HUES6 (cell line): ENCODE data around the gene FLOT1.
"Not testable (repeated sequence)": the region's sequence is repeated elsewhere in the genome, so short reads cannot be mapped to it uniquely, and the experiment has no call there.

Experiments
- H3K27ac ChIP-seq: 2 replicates; pipeline ENCODE4 v1.7.0; 2013; ENCODE audit warnings: low read depth, mild to moderate bottlenecking, low read length, inconsistent platforms
- H3K27me3 ChIP-seq: 2 replicates; pipeline ENCODE4 v1.6.1; 2013; ENCODE audit warnings: low read length; ENCODE audit not compliant: control insufficient read depth, insufficient read depth
- H3K36me3 ChIP-seq: 2 replicates; pipeline ENCODE4 v1.6.1; 2013; ENCODE audit warnings: low read length; ENCODE audit not compliant: control insufficient read depth, insufficient read depth
- H3K4me1 ChIP-seq: 2 replicates; pipeline ENCODE4 v1.6.1; 2013; ENCODE audit warnings: low read length; ENCODE audit not compliant: control insufficient read depth, insufficient read depth
- H3K4me3 ChIP-seq: 2 replicates; pipeline ENCODE4 v1.5.1; 2013; ENCODE audit warnings: low read depth, low read length
- H3K9ac ChIP-seq: one replicate; pipeline ENCODE4 v1.6.1; 2013; ENCODE audit warnings: mild to moderate bottlenecking, low read length
- H3K9me3 ChIP-seq: 2 replicates; pipeline ENCODE4 v1.6.1; 2013; ENCODE audit warnings: low read depth, low read length; ENCODE audit not compliant: control insufficient read depth, insufficient read depth

FLOT1 gene

GRCh38 chr6:30767158-30767943 is 24.9 kb upstream of the FLOT1 start:
- Histone ChIP-seq H3K4me3 (no peak overlapping the region), H3K27me3 (no peaks in the 10 kb centered on the region), H3K27ac (peak overlapping the region; percentile 17; the same call in 1 of the 2 replicates), H3K4me1 (peaks cover 57% of the 10 kb centered on the region), H3K9me3 (no peaks in the 10 kb centered on the region), H3K9ac (peak overlapping the region; percentile 25), H3K36me3 (no peaks in the 10 kb centered on the region)

DNA sequence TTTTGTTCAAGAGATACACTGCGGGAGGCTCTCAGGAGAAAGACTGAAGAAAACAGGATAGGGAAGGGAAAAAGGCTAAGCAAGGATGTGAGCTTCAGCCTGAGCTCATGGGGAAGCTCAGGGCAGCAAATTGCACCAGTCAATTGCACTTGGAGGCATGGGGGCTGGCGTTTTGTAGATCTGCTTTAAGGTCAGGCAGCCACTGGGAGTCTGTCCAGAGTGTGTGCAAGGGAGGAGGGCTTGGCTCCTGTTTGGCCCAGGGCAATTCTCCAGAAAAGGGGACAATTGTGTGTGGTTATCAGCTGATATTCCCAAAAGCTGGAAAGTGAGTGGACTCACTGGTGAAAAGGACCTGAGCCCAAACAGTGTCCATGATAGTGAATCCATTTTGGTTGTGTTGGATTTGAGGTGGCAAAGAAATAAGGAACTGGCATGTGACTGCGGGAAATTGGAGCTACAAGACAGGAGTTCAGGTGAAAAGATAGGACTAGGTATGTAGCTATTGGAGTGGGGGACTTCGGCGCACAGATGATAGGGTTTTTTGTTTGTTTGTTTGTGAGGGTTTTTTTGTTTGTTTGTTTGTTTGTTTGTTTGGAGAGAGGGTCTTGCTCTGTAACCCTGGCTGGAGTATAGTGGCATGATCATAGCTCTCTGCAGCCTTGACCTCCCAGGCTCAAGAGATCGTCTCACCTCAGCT is 24.1 kb upstream of the FLOT1 start:
- peaks cover 61% of the 10 kb centered on the region for H3K4me1 ChIP-seq
- peak overlapping the region; percentile 39 for H3K9ac ChIP-seq
- H3K27ac ChIP-seq, result peak overlapping the region; percentile 72; the same call in 1 of the 2 replicates
- H3K4me3 ChIP-seq, result no peak overlapping the region
- no peaks in the 10 kb centered on the region for H3K36me3 ChIP-seq
- H3K9me3 ChIP-seq, result no peaks in the 10 kb centered on the region
- H3K27me3 ChIP-seq, result no peaks in the 10 kb centered on the region

DNA sequence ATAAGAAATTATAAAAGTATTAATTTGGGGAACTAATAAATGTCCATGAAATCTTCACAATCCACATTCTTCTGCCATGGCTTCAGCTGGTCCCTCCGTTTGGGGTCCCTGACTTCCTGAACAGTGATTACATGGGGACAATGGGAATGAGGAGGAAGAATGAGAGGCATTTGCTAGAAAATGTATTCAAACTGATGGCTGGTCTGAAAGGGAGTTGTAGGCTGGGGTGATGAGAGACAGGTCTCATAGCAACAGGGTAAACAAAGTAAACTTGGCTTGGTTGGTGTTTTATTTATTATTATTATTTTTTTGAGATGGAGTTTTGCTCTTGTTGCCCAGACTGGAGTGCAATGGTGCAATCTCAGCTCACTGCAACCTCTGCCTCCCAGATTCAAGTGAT is 23.0 kb upstream of the FLOT1 start:
- H3K9me3 ChIP-seq, H3K4me3 ChIP-seq, H3K27me3 ChIP-seq, H3K36me3 ChIP-seq: not testable (repeated sequence)
- H3K9ac ChIP-seq, result peak overlapping the region; percentile 70
- H3K4me1 ChIP-seq, result peaks cover 64% of the 10 kb centered on the region
- H3K27ac ChIP-seq, result peak overlapping the region; percentile 36; the same call in 1 of the 2 replicates

- peak overlapping the region; percentile 85 for H3K9ac ChIP-seq
- H3K4me1 ChIP-seq, result peaks cover 55% of the 10 kb centered on the region
- not testable (repeated sequence) for H3K27me3 ChIP-seq, H3K9me3 ChIP-seq, H3K36me3 ChIP-seq
- peak overlapping the region; percentile 89; the same call in 1 of the 2 replicates for H3K27ac ChIP-seq
- H3K4me3 ChIP-seq, result peak overlapping the region; percentile 34; the same call in 1 of the 2 replicates
Measured at GRCh38 chr6:30764490-30765043, 22.1 kb upstream of the FLOT1 start.

- Histone ChIP-seq H3K9me3 (no peaks in the 10 kb centered on the region), H3K36me3 (no peaks in the 10 kb centered on the region), H3K4me3 (peak overlapping the region; percentile 34; the same call in 1 of the 2 replicates), H3K9ac (peak overlapping the region; percentile 85), H3K27me3 (no peaks in the 10 kb centered on the region), H3K27ac (peak overlapping the region; percentile 89; the same call in 1 of the 2 replicates), H3K4me1 (peaks cover 54% of the 10 kb centered on the region)
Measured at GRCh38 chr6:30763618-30764489, 21.4 kb upstream of the FLOT1 start.

DNA sequence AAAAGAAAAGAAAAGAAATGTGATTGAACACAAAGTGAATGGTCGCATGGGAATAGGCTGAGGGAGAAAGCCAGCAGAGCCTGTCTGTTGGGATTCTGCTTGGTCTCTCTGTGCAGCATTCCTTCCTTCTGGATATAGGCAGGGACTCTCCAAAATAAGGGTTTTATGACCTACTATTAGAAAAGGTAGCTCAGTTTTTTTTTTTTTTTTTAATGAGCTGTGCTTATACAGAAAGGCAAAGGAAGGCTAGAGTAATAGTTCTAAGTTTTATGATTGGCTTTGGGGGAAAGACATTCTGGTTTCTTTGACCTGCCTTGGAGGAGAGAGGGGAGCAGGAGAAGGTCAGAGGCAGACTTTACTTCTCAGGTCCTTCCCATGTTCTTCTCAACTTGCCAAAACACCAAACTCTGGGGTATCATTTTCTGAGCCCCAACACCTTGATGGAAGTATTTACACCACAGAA is 20.7 kb upstream of the FLOT1 start:
- peak overlapping the region; percentile 85 for H3K9ac ChIP-seq
- H3K27ac ChIP-seq, result peak overlapping the region; percentile 89; the same call in 1 of the 2 replicates
- no peaks in the 10 kb centered on the region for H3K36me3 ChIP-seq
- H3K4me1 ChIP-seq, result peaks cover 48% of the 10 kb centered on the region
- peak overlapping the region; percentile 34; the same call in 1 of the 2 replicates for H3K4me3 ChIP-seq
- H3K9me3 ChIP-seq, result no peaks in the 10 kb centered on the region
- no peaks in the 10 kb centered on the region for H3K27me3 ChIP-seq

DNA sequence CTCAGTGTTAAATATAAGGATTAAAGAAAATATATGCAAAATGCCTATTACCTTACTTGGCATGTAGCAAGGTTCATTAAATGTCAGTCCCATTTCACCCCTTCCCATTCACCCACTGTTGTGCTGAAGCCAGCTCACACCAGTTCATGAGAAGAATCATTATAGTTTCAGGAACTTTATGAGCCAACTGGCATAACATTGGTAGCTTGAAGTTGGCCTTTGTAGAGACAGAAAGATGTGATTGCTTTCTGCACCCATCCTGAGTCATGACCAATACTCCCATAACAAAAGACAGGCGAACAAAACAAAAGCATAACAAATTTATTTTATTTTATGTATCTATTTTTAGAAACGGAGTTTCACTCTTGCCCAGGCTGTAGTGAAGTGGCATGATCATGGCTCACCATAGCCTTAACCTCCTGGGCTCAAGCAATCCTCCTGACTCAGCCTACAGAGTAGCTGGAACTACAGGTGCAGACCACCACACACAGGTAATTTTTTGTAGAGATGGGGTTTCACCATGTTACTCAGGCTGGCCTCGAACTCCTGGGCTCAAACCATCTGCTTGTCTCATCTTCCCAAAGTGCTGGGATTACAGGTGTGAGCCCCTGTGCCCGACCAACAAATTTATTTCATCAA is 19.4 kb upstream of the FLOT1 start:
- H3K27ac ChIP-seq, result no peak overlapping the region
- H3K27me3 ChIP-seq, result no peaks in the 10 kb centered on the region
- peaks cover 39% of the 10 kb centered on the region for H3K4me1 ChIP-seq
- no peak overlapping the region for H3K9ac ChIP-seq
- H3K9me3 ChIP-seq, result no peaks in the 10 kb centered on the region
- no peaks in the 10 kb centered on the region for H3K36me3 ChIP-seq
- H3K4me3 ChIP-seq, result no peak overlapping the region

DNA sequence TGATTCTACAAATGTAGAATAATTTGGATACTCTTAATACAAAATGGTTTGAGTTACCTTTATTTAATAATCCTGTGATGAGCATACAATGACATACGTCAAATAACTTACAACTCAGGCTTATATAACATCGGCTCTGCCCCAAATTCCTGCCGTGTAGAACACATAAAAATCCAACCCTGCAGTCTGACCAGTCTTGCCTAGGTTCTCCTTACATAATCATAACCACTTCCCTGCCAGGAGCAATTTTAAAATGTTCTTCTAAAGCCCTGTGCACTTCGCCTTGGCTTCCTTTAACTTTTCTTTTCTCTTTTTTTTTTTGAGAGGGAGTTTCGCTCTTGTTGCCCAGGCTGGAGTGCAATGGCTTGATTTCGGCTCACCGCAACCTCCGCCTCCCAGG is 18.1 kb upstream of the FLOT1 start:
- H3K36me3 ChIP-seq, result no peaks in the 10 kb centered on the region
- H3K4me1 ChIP-seq, result peaks cover 29% of the 10 kb centered on the region
- H3K4me3 ChIP-seq, result no peak overlapping the region
- no peak overlapping the region for H3K9ac ChIP-seq
- no peaks in the 10 kb centered on the region for H3K27me3 ChIP-seq
- H3K27ac ChIP-seq, result no peak overlapping the region
- H3K9me3 ChIP-seq, result no peaks in the 10 kb centered on the region

- Histone ChIP-seq H3K27ac (no peak overlapping the region), H3K4me3 (no peak overlapping the region), H3K9ac (peak overlapping the region; percentile 20), H3K27me3 (no peaks in the 10 kb centered on the region), H3K4me1 (peaks cover 29% of the 10 kb centered on the region), H3K36me3 (no peaks in the 10 kb centered on the region), H3K9me3 (no peaks in the 10 kb centered on the region)
Measured at GRCh38 chr6:30759575-30760239, 17.2 kb upstream of the FLOT1 start.
